WERI-Rb-1 (cell line): ENCODE data around the gene ABLIM2.

Experiments used
- DNase-seq: peaks from one replicate; pipeline ENCODE4 v3.0.0-alpha.2; 2020
- H3K27ac ChIP-seq: fragments of 250-450 bp; sonication (Bioruptor Pico); 2 replicates; pipeline ENCODE4 v1.5.1; 2020; ENCODE audit warnings: mild to moderate bottlenecking, moderate library complexity
- H3K27me3 ChIP-seq: fragments of 250-450 bp; sonication (Bioruptor Pico); 2 replicates; pipeline ENCODE4 v1.5.1; 2021; ENCODE audit warnings: mild to moderate bottlenecking, low read depth, moderate library complexity; ENCODE audit not compliant: insufficient read depth, severe bottlenecking
- H3K36me3 ChIP-seq: fragments of 250-450 bp; sonication (Bioruptor Pico); 2 replicates; pipeline ENCODE4 v1.5.1; 2020; ENCODE audit warnings: mild to moderate bottlenecking, moderate library complexity
- H3K4me3 ChIP-seq: 2 replicates; pipeline ENCODE4 v1.5.1; 2011; ENCODE audit warnings: low read depth, mild to moderate bottlenecking, control low read depth, low read length
- H3K9me3 ChIP-seq: fragments of 250-450 bp; sonication (Bioruptor Pico); 2 replicates; pipeline ENCODE4 v1.5.1; 2021; ENCODE audit warnings: mild to moderate bottlenecking, moderate library complexity; ENCODE audit not compliant: severe bottlenecking
- TF ChIP-seq, protein P1 (sequence below): IDR thresholded peaks from 2 replicates; pipeline ENCODE4 v1.5.1; 2011; ENCODE audit warnings: low read depth, mild to moderate bottlenecking, control low read depth, inconsistent platforms, low read length

ABLIM2 gene

GRCh38 chr4:8032381-8032780, 126.2 kb downstream of the ABLIM2 start:
- Histone ChIP-seq H3K36me3 (no peaks in the 10 kb centered on the region), H3K9me3 (no peaks in the 10 kb centered on the region), H3K27me3 (no peaks in the 10 kb centered on the region), H3K4me3 (no peak overlapping the region), H3K27ac (no peak overlapping the region)
- no peak for DNase-seq
- TF ChIP-seq, protein P1, sequence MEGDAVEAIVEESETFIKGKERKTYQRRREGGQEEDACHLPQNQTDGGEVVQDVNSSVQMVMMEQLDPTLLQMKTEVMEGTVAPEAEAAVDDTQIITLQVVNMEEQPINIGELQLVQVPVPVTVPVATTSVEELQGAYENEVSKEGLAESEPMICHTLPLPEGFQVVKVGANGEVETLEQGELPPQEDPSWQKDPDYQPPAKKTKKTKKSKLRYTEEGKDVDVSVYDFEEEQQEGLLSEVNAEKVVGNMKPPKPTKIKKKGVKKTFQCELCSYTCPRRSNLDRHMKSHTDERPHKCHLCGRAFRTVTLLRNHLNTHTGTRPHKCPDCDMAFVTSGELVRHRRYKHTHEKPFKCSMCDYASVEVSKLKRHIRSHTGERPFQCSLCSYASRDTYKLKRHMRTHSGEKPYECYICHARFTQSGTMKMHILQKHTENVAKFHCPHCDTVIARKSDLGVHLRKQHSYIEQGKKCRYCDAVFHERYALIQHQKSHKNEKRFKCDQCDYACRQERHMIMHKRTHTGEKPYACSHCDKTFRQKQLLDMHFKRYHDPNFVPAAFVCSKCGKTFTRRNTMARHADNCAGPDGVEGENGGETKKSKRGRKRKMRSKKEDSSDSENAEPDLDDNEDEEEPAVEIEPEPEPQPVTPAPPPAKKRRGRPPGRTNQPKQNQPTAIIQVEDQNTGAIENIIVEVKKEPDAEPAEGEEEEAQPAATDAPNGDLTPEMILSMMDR: no peak

DNA sequence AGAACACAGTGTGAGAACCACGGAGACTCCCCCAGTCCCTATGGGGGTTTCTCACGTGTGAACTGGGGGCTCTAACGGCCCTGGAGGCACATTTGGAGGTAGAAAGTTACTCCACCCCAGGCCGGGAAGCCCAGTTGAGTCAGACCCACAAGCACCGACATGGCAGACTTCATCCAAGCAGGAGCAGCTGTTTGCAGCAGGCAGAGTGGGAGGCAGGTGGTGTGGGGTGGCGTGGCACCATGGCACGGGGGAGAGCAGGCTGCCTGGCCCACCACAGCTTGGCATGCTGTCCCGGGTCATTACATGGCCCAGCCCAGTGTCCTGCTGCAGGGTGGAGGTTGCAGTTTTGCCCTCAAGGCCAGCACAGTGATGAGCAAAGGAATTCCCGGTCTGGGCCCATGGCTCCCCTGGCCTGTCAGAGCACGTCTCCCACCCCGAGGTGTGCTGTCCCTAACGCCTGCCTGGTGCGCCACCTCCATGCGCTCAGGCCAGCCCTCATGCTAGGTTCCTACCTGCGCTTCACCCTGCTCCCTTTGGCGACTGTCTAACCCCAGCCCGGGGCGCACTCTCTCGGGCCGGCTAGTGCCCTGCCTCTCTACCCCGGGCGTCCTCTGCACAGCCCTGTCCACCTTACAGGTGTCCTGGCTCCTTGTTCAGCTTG, 128.4 kb downstream of the ABLIM2 start:
- no peak overlapping the region for H3K27ac ChIP-seq
- TF ChIP-seq, protein P1: no peak
- H3K27me3 ChIP-seq: no peaks in the 10 kb centered on the region
- no peaks in the 10 kb centered on the region for H3K36me3 ChIP-seq
- no peak for DNase-seq
- no peak overlapping the region for H3K4me3 ChIP-seq
- H3K9me3 ChIP-seq: no peaks in the 10 kb centered on the region

DNA sequence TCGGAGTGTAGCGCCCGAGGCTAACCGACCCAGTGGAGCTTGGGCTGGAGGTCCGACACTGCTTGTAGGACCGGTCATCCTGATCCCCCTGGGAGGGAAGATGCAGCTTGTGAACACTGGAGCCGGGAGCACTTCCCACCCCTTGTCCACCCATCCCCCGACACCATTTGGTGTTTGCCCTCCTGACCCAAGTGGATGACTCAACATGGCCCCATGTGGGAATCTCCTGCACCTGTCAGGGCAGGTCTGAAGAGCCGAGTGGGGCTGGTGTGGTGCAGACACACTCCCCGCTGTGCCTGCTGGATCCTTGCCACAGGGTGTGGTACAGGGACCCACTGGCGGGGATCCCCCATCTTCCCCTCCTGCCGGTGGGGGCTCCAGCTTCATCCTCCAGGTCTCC, 128.9 kb downstream of the ABLIM2 start:
- no peak overlapping the region for H3K4me3 ChIP-seq
- no peaks in the 10 kb centered on the region for H3K9me3 ChIP-seq
- H3K36me3 ChIP-seq: no peaks in the 10 kb centered on the region
- no peak overlapping the region for H3K27ac ChIP-seq
- TF ChIP-seq, protein P1: no peak
- H3K27me3 ChIP-seq: no peaks in the 10 kb centered on the region
- peak; percentile 33 for DNase-seq

DNA sequence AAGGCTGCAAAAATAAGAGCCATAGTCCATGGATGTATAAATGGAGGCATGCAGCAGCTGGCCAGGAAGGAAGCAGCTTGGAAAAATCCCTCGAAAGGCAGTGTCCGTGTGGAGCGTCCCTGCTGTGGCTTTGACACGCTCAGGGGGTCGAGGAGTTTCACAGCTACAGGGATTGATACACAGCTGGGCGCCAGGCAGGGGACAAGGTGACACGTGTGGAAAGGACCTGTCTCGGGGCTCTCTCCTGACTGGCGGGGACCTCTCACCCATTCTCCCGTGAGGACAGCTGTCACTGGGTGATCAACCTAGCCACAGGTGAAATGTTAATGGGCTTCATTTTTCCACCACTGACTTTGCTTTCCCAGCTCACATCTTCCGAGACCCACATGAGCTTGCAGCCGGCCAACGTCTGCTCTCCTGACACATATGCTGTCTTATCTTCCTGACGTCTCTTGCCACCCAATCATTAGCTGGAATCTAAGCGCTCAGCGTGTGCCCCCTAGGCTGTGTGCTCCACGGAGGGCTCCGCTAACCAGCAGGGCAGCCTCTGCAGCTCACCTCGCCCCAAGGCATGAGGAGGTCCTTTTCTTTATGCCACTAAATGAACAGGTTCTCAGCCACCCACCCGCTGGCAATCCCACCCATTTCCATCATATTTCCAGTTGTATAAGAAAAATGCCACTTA, 129.6 kb downstream of the ABLIM2 start:
- Histone ChIP-seq H3K9me3 (no peaks in the 10 kb centered on the region), H3K27me3 (no peaks in the 10 kb centered on the region), H3K4me3 (no peak overlapping the region), H3K27ac (no peak overlapping the region), H3K36me3 (no peaks in the 10 kb centered on the region)
- no peak for DNase-seq
- TF ChIP-seq, protein P1: no peak

DNA sequence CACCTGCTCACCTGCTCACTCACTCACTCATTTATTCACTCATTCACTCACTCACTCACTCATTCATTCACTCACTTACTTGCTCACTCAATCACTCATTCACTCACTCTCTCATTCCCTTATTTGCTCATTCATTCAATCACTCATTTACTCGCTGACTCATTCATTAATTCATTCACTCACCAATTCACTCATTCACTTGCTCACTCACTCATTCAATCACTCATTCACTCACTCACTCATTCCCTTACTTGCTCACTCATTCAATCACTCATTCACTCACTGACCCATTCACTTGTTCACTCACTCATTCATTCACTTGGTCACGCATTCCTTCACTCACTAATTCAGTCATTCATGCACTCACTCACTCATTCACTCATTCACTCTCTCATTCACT, 130.2 kb downstream of the ABLIM2 start:
- TF ChIP-seq, protein P1: no peak
- Histone ChIP-seq H3K27me3 (no peaks in the 10 kb centered on the region), H3K9me3 (no peaks in the 10 kb centered on the region), H3K27ac (no peak overlapping the region), H3K4me3 (no peak overlapping the region), H3K36me3 (no peaks in the 10 kb centered on the region)
- no peak for DNase-seq
